Endothelial cell of hepatic sinusoid (primary cell): ENCODE data around the gene GRAMD2B.

ENCODE experiments used
- in situ Hi-C: cut with HindIII; loops from 2 replicates; pipeline ENCODE4 v1.10.0; 2017; ENCODE audit warnings: low sequenced_read_pairs

The GRAMD2B gene

DNA sequence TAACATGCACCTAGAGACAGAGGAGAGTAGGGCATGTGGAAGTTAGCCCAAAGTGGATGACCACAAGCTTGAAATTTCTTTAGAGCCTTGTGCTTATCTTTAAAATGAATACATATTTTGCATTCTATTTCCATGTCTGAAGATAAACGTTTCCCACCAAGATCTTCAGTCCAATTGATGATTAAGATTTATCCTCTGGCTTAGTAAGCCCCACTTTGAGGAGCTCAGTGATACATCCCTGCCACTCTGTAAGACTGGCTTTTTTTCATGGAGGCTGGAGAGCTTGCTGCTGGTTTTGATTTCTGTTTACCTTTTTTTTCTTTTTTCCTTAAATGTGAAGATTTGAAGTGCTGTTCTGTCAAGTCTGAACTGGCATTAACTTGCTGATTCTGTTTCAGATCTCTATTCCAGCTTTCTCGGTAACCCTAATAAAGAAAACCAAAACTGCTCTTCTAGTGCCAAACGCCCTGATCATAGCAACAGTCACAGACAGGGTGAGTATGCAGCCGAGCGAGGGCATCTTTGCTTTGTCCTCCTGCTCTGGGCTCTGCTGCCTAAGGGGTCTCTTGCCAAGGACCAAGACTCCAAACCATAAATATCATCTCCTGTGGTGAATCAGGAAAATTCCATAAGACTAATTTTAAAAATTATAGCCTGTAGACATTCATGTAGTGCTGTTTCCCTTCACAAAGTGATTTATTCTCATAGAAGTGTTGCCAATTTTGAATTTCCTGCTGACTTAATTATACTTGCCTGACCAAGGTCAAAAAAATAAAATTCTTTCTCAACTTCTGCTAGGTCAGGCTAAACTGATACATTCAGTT lies 54.3 kb downstream of the GRAMD2B start:
- in situ Hi-C loops = no loop called here

DNA sequence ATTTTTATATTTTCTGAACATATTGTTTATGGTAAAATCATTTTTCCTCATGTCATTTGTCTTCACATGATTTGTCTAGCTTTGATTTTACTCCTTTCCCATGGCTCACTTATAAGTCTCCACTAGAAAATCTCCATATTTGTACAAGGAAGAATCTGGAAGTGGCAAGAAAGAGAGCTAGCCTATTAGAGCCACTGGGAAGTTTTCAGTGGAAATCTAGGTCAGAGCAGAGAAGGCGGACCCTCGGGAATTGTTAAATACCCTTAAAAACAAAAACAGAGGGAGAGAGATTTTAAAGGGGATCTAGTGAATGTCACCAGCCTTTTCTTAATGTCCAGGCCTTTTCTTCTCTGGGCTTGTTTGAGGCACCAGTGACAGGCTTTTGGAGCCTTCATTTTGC lies 56.6 kb downstream of the GRAMD2B start:
- in situ Hi-C loops = loop anchor here (5.0 kb wide), 2 partner anchors 48 to 52 kb away; no protein-coding TSS in a partner anchor

DNA sequence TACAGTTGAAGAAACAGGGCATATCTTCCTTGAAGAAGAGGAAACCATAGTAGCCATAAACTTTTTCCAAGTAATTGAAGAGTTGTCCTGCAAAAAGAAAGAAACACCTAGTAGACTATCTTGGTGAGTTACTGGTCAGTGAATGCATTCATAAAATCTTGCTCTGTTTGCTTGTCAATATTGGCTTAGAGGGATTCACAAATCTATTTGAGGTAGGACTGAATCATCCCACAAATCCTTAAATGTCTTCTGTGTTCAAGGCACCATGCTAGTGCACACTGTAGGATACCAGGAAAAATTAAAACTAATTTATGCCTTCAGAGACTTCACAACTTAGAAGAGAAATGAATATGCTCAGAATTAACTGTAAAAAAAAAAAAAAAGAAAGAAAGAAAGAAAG lies 57.6 kb downstream of the GRAMD2B start:
- in situ Hi-C loops = loop anchor here (5.0 kb wide), 2 partner anchors 49 to 51 kb away; no protein-coding TSS in a partner anchor

- in situ Hi-C loops = loop anchor here (5.0 kb wide), 2 partner anchors 49 to 51 kb away; no protein-coding TSS in a partner anchor
Measured at GRCh38 chr5:126481243-126481642, 58.0 kb downstream of the GRAMD2B start.

GRCh38 chr5:126482591-126482990 lies 59.4 kb downstream of the GRAMD2B start:
- in situ Hi-C loops = loop anchor here (5.0 kb wide), 2 partner anchors 50 kb away; no protein-coding TSS in a partner anchor

DNA sequence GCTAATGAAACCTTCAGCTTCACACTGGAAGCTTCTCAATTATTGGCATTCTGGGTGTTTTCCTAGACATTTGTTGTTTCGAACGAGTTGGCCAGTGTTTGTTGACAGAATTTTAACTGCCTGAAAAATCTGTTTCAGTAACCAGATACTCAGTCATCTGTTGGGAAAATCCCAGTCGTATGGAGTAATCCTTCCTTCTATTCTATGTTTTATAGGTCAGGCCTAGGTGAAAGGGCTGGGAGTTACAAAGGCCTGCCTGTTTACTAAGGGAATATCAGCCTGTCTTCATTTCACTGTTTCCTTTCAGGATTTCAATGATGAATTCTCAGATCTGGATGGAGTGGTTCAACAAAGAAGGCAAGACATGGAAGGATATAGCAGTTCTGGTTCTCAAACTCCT lies 59.9 kb downstream of the GRAMD2B start:
- in situ Hi-C loops = loop anchor here (5.0 kb wide), 2 partner anchors 49 to 51 kb away; no protein-coding TSS in a partner anchor

DNA sequence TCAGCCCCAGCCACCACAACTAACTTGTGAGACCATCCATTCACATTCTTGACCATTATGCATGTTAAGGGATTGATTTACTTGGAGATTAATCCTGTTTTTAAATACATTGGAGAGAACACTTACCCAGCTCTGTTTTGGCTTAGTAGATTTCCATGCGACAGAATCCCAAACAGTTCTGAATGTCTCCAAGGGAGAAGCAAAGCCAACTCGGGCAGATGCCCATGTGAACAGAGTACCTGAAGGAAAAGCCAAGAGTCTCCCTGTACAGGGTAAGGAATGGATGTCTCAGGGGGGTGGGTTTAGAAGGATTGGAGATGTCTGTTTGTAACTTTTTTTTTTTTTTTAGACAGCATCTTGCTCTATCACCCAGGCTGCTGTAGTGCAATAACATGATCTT lies 61.0 kb downstream of the GRAMD2B start:
- in situ Hi-C loops = loop anchor here (5.0 kb wide), 2 partner anchors 48 to 52 kb away; no protein-coding TSS in a partner anchor

- in situ Hi-C loops = no loop called here
Measured at GRCh38 chr5:126486332-126486731, 63.1 kb downstream of the GRAMD2B start.

DNA sequence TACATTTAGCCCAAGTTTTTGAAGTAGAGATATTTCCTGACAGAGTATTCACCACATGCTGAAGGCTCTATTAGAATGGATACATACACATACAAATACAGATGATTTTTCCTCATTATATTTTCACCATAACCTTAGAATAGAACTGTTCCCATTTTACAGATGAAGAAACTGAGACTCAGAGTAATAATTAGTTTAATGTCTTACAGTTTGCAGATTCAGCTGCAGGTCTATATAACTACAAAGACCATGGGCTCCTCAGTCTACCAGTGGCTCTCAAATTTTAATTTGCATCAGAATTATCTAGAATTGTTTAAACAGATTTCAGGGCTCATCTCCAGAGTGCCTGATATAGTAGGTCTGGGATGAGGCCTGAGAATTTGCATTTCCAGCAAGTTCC lies 64.4 kb downstream of the GRAMD2B start:
- in situ Hi-C loops = no loop called here

DNA sequence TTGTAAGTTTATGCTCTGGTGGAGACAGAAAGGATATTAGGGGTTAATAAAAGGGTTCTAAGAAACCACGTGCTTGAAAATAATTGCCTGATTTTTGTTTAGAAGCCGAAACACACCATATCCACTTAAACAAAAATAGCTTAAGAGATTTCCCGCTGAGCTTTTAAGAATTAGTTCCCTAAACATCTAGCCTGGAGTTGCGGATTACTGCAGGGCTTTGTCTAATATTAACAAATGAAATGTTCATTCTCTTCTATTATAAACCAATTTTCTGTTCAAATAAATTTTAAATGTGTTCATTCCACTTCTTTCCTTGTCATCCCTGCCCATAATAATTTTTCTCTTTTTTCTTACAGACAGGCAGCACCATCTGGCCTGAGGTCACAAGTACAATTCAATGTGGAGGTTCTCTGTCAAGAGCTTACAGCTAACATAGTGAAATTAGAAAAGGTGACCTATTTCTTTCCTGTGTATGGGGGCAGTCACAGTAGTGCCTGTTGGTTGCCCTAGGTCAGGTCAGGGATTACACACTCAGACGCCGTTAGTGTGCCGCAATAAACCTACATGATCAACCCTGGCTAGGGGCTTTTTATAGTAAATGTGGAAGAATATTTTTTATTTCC lies 65.3 kb downstream of the GRAMD2B start:
- in situ Hi-C loops = no loop called here

DNA sequence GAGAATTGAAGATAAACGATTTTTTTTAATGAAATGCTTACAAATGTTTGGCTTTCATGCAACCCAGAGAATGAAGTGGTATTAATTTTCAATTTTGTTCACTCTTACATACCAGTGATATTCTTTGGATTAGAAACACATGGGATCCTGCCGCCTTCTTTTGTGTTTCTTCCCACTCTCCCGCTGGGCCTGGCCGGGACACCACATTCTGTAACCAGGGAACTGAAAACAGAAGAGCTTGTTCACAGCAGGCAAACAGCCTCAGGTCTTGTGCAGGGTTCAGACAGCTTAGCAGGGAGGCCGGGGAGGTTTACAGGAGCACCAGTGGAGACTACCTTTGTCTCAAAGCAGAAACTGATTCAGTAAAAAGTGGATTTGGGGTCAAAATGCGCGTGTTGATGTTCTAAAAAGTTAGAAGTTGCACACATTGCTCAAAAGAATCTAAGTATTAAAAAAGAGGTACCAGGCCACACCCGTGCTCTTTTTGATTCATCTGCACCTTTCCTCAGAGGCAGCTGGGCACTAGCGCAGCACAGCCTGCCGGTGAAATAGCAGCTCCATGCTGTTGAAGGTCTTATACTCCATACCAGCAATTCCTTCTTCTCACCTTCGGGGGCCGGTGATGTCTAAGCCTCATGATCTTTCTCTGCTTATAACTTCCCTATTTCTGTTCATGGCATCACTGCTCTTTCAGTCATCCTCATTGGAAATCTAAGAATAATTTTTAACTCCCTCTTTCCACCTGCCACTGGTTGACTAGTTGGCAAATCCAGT lies 67.1 kb downstream of the GRAMD2B start:
- in situ Hi-C loops = no loop called here

- in situ Hi-C loops = no loop called here
Measured at GRCh38 chr5:126492939-126493338, 69.7 kb downstream of the GRAMD2B start.

GRCh38 chr5:126494393-126494792 lies 71.2 kb downstream of the GRAMD2B start:
- in situ Hi-C loops = no loop called here

GRCh38 chr5:126497506-126497905 lies 74.3 kb downstream of the GRAMD2B start:
- in situ Hi-C loops = no loop called here

DNA sequence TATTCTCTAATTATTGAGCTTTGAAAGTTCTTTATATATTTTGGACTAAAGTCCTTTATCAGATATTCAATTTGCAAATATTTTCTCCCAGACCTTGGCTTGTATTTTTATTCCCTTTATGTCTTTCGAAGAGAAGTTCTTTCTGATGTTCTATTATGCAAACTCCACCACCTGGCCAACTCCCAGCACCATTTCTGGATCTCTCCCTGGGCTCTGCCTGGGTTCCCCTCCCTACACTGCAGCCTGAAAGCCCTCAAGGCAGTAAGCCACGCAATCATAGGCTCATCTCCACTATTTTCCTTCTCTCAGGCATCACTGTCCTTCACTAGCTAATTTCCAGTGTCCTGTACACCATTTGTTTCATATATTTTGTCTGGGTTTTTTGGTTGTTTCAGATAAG lies 76.1 kb downstream of the GRAMD2B start:
- in situ Hi-C loops = no loop called here

- in situ Hi-C loops = no loop called here
Measured at GRCh38 chr5:126499853-126500342, 76.7 kb downstream of the GRAMD2B start.

GRCh38 chr5:126501448-126501847 lies 78.2 kb downstream of the GRAMD2B start:
- in situ Hi-C loops = no loop called here

- in situ Hi-C loops = no loop called here
Measured at GRCh38 chr5:126503602-126504104, 80.4 kb downstream of the GRAMD2B start.

DNA sequence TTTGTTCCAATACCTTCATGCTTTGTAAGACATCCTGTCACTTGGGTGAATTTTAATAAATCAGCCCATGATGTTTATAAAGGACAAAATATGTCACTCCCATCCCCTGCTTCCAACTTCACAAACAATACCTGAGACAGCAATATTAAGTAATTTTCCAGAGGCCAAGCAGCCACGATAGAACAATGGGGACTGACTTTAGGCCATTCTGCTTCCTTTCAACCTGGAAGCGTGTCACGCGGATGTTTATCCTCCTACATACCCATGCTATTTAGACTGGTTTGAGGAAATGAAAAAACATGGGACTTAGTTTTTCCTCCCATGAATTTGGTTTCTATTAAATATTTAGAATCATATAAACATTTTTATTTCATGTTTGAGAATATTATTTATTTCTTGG lies 82.9 kb downstream of the GRAMD2B start:
- in situ Hi-C loops = no loop called here

- in situ Hi-C loops = no loop called here
Measured at GRCh38 chr5:126508251-126508961, 85.2 kb downstream of the GRAMD2B start.
